IPS-NIHi7 (cell line): ENCODE measurements around the gene ARMC6.

ENCODE experiments used
- DNase-seq: peaks from one replicate; pipeline ENCODE4 v3.0.0; 2012; ENCODE audit warnings: mixed read lengths; ENCODE audit errors: extremely low spot score

The ARMC6 gene

GRCh38 chr19:19033426-19034203, at the start of gene ARMC6, which contains the start of gene SUGP2:
TSS of gene ARMC6 (plus strand) at chr19:19033603. CDS start at chr19:19034210, 607 bp downstream.
TSS of gene SUGP2 (minus strand) at chr19:19033517. CDS start at chr19:19031071, 2,446 bp downstream.
- DNase-seq = peak; percentile 96

- DNase-seq = no peak
These were observed 49.2 kb upstream of the ARMC6 start for GRCh38 chr19:18984251-18984650.

GRCh38 chr19:18985257-18985656, 48.1 kb upstream of the ARMC6 start:
- DNase-seq = no peak

- no peak for DNase-seq
These were observed 45.9 kb upstream of the ARMC6 start for GRCh38 chr19:18987456-18987855.

GRCh38 chr19:18989316-18989715, 44.1 kb upstream of the ARMC6 start:
- DNase-seq = no peak

- DNase-seq = no peak
These were observed 43.2 kb upstream of the ARMC6 start for GRCh38 chr19:18990128-18990708.

GRCh38 chr19:18991006-18991405, 42.4 kb upstream of the ARMC6 start:
- no peak for DNase-seq

GRCh38 chr19:18991468-18991867, 41.9 kb upstream of the ARMC6 start:
- DNase-seq = no peak

- no peak for DNase-seq
These were observed 40.7 kb upstream of the ARMC6 start for GRCh38 chr19:18992696-18993095.

- no peak for DNase-seq
These were observed 40.3 kb upstream of the ARMC6 start for GRCh38 chr19:18993115-18993514.

- peak; percentile 97 for DNase-seq
These were observed 37.6 kb upstream of the ARMC6 start for GRCh38 chr19:18995804-18996241.

GRCh38 chr19:18996351-18996750, 37.1 kb upstream of the ARMC6 start:
- no peak for DNase-seq

GRCh38 chr19:18996796-18997394, 36.5 kb upstream of the ARMC6 start:
- DNase-seq = no peak

GRCh38 chr19:18998276-18998675, 35.1 kb upstream of the ARMC6 start:
- no peak for DNase-seq

GRCh38 chr19:18999016-18999758, 34.2 kb upstream of the ARMC6 start:
- no peak for DNase-seq

GRCh38 chr19:18999896-19000620, 33.3 kb upstream of the ARMC6 start:
- peak; percentile 45 for DNase-seq

- DNase-seq = no peak
These were observed 29.3 kb upstream of the ARMC6 start for GRCh38 chr19:19004144-19004543.

GRCh38 chr19:19006213-19006612, 27.2 kb upstream of the ARMC6 start:
- DNase-seq = no peak

GRCh38 chr19:19009951-19010350, 23.5 kb upstream of the ARMC6 start:
- DNase-seq = no peak

GRCh38 chr19:19010551-19010950, 22.9 kb upstream of the ARMC6 start:
- DNase-seq = no peak

- DNase-seq = no peak
These were observed 12.3 kb upstream of the ARMC6 start for GRCh38 chr19:19021115-19021514.
